Effector CD8-positive, alpha-beta T cell (primary cell): ENCODE data around the gene USH1G.

Experiments
- DNase-seq: peaks from one replicate; lab custom pipeline; 2025; lab: John Stamatoyannopoulos, UW

Gene USH1G

DNA sequence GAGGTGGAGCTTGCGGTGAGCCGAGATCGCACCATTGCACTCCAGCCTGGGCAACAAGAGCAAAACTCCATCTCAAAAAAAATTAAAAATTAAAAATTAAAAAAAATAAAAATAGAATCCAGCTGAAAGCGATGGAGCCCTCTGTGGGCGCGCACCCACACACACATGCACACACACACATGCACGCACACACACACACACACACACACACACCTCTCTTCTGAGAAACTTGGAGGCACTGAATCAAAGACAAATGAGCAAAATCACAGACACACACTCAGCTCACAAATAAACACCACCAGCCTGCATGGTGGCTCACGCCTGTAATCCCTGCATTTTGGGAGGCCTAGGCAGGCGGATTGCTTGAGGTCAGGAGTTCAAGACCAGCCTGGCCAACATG, 20.0 kb downstream of the USH1G start:
- no peak for DNase-seq

GRCh38 chr17:74901353-74902135, 21.5 kb downstream of the USH1G start:
- DNase-seq, result no peak

DNA sequence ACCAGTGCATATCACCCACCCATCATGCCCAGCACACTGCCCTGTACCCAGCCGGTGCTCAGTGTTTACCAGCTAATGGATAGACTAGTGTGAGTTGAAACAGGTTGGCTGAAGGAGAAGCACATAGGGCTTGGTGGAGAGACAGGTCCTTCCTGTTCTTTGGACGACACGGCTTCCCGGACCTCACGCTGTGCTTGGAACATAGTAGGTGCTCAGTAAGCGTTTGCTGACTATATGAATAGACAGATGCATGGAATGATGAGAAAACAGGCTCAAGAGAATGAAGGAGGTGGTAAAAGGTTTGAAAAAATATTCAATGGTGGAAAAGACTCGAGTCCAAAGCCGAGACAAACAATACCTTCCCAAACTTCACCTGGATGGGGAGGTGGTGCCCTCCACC, 22.8 kb downstream of the USH1G start:
- no peak for DNase-seq

DNA sequence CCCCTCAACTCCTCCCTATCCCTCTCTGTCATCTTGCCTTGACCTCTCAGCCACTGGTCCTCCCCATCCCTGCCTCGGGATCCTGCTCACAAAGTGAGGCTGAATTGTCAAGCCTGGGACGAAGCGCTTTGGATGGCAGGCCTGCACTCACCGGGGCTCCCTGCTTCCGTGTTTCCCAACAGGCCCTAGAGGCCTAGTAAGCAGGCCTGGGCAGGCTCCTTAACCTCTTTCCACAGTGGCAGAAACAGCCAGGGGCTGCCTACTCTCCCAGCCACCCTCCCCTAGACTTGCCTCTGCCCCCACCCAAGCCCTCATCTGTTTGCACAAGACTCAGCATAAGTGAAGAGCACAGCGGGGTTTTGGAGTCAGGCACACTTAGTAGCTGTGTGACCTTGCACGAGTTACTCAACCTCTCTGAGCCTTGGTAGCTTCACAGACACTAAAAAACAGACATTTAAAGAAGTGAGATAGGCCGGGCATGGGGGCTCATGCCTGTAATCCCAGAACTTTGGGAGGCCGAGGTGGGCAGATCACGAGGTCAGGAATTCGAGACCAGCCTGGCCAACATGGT, 24.6 kb downstream of the USH1G start:
- DNase-seq, result no peak

GRCh38 chr17:74893936-74894671, 29.0 kb downstream of the USH1G start:
- no peak for DNase-seq

- no peak for DNase-seq
Observed at GRCh38 chr17:74892974-74893911, 29.8 kb downstream of the USH1G start, which contains the start of gene FADS6. Gene FADS6 (minus strand): TSS chr17:74893633. CDS start chr17:74893595, 38 bp downstream.

GRCh38 chr17:74892013-74892841, 30.8 kb downstream of the USH1G start:
- no peak for DNase-seq

- DNase-seq, result no peak
Observed at GRCh38 chr17:74890554-74890953, 32.5 kb downstream of the USH1G start.

- DNase-seq, result no peak
Observed at GRCh38 chr17:74888469-74888868, 34.6 kb downstream of the USH1G start.

- no peak for DNase-seq
Observed at GRCh38 chr17:74883241-74883745, 39.8 kb downstream of the USH1G start.

DNA sequence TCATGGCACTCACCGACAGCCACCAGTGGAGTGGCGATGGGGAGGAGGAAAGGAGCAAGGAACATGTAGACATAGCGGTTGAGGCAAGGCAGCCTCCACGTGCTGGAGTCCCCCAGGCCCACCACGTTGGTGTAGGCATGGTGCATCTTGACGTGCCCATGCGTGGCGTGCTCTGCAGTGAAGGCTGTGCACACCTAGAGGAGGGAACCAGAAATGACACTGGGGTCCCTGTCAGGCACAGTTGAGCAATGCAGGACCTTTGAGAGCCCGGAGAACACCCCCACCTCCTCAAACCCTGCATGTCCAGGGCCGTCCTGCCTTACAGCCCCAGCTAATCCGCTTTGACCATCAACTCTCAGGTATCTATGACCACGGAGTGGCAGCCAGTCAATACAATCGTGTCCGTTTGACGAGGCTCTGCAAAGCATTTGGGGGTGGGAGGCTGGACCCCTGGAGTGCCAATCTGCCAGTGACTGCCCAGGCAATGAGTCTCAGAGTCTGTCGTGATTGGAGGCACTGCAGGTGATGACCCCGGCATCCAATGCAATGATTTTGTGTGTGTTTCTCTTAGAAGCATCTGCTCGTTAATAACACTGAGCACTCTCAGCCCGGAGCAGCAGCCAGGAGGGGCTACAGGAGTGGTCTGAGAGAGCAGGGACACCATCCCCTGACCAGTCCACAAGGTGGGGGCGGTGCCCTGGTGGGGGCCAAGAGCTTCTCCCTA, 40.4 kb downstream of the USH1G start:
- DNase-seq, result no peak

GRCh38 chr17:74881073-74881472, 42.0 kb downstream of the USH1G start:
- DNase-seq, result no peak

GRCh38 chr17:74879308-74879707, 43.7 kb downstream of the USH1G start:
- no peak for DNase-seq

DNA sequence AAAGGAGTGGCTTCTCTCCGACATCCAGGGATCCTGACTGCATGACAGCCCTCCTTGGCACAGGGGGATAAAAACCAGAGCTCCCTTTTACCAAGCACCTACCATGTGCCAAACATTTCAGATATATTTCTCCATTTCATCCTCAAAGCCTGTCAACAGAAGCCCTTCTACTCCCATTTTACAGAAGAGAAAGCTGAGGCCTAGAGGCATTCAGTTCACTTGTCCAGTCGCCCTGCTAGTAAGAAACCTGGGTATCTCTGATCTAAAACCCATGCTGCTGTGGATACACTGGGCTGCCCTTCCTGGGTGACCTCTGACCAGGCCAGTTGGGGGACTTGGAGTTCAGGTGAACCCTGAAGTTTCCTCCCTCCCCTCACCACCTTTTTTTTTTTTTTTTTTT, 44.4 kb downstream of the USH1G start:
- DNase-seq, result no peak

DNA sequence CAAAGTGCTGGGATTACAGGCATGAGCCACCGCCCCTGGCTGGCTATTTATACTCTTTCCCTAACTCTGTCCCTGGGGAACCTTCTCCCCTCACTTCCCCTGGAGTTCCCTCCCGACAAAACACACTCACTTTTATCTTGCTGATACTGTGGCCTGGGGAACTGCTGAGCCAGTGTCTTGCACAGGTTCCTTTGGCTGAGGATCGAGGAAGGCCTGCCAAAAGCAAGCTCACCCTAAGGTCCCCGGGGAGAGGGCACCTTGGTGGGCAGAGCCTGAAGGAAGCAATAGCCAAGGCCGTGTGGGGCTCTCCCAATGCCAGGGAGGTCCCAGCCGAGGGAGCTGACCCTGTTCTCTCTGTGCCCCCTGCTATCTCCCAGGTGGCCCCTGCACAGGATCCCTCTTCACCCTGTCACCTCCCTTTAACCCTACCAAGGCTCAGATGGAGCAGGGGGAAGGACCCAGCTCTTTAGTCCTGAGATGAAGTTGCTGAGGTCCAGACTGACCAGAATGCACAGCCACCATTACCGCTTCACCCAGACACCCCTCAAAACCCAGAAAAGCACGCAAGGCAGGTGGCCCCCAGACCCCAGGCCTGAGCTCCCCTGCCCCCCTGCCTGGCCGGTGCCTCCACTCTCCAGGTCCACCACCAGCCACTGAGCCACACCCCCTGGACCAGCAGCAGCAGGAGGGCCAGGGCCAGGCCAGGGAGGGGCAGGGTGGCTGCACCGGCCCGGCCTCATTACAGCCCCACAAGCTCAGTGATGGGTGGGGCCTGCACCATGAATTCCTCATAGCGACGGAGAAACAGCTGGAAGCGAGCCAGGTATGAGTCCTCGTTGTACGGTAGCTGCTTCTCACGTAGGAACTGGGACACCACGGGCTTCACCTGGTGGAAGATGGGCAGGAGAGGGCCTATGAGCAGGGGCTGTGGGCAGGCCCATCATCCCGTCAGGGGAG, 45.2 kb downstream of the USH1G start:
- DNase-seq, result no peak

DNA sequence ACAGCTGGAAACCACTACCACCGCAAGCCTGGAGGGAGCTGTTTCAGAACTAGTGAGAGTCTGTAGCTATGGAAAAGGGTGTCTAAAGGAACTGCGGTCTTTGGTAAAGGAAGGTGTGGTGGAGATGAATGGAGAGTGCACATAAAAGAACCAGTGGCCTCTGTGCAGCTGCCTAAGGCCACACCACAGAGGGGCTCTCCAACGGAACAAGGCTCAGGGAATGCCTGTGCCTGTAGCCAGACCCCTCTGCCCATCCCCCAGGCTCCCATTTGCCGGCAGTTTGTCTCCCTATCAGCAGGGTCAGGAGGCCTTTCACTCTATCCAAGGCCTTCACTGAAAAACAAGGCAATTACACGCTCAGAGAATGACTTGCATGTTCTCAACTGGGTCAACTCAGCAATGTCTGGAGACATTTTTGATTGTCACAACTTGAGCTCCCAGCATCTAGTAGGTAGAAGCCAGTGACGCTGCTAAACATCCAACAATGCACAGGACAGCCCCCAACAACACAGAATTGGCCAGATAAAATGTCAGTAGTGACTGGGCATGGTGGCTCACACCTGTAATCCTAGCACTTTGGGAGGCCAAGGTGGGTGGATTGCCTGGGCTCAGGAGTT, 47.0 kb downstream of the USH1G start:
- no peak for DNase-seq

- no peak for DNase-seq
Observed at GRCh38 chr17:74875155-74875976, 47.7 kb downstream of the USH1G start.
